Measurements from ENCODE around the gene MBP. TPM values are rescaled to one million over a fixed set of nuclear protein-coding genes. Genes with fewer than 3 reads are reported as not detected.

The MBP gene
- total and polyA plus RNA-seq, 2 of the 4 experiments (the other 2 are of a cell fraction), result 0.72 to 0.90 TPM

DNA sequence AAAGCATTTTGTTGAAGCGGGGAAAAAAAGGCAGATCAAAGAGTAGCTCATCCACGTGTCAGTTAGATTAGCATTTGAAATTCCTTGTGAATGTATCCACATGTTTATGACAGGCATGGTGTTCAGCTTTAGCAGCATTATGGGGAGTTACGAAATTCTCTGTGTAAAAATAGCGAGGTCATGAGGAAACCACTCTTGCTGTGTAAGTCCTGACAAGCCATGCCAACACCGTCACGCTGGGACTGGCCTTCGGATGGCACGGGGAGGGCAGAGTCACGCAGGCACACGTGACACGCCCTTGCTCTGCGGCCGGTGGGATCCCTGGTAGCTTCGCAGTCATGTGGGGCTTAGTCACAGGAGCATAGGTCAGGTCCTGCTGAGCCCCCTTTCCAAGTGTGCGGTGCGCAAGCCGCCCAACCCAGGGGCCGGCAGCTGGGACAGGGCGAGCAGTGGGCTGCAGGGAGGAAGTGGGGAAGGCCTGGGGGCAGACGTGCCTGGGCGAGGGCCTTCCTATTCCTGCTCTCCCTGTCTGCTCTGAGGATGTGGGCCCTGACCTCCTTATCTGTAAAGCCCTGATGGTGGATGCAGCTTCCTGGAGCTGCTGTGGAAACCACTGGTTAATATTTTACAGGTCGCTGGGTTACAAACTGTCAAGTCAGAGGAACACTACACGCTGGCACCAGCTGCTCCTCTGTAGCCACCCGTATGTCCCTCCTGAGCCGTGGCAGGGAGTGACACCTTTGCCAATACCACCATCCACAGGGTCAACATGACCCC, 18.0 kb downstream of the MBP start (continued):
- TF ChIP-seq, protein P1, sequence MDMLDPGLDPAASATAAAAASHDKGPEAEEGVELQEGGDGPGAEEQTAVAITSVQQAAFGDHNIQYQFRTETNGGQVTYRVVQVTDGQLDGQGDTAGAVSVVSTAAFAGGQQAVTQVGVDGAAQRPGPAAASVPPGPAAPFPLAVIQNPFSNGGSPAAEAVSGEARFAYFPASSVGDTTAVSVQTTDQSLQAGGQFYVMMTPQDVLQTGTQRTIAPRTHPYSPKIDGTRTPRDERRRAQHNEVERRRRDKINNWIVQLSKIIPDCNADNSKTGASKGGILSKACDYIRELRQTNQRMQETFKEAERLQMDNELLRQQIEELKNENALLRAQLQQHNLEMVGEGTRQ (IDR thresholded peaks at IDR 0.05; ENCODE audit: low read depth, low read length), result peak; percentile 91

- Histone ChIP-seq H2AK9ac (replicated peaks; ENCODE audit: low read depth, low read length, poor library complexity) (no peak overlapping the region), H3K4ac (ENCODE audit: low read depth, low read length) (no peak overlapping the region; the same call in 1 of the 2 replicates), H3K27me3 (ENCODE audit: control insufficient read depth, insufficient read depth, low read length) (no peaks in the 10 kb centered on the region), H2BK15ac (ENCODE audit: low read depth, low read length) (no peak overlapping the region), H3K9me1 (ENCODE audit: insufficient read depth, low read length) (peaks cover 14% of the 10 kb centered on the region), H2BK5ac (ENCODE audit: low read depth, low read length, poor library complexity, severe bottlenecking) (peak overlapping the region; percentile 3), H3K4me3 (ENCODE audit: insufficient read depth, low read depth, low read length) (no peak overlapping the region), H3K18ac (ENCODE audit: low read depth, low read length) (no peak overlapping the region), H2BK20ac (ENCODE audit: low read depth, low read length) (no peak overlapping the region), H3K4me2 (ENCODE audit: low read depth, low read length) (peak overlapping the region; percentile 3; the same call in 1 of the 2 replicates), H3K23ac (ENCODE audit: low read depth, low read length) (no peak overlapping the region), H2AK5ac (ENCODE audit: low read depth, low read length) (no peak overlapping the region), H3K14ac (replicated peaks; ENCODE audit: low read depth, low read length) (no peak overlapping the region), H4K5ac (ENCODE audit: low read depth, low read length) (no peak overlapping the region), H2AFZ (replicated peaks; ENCODE audit: low read length, poor library complexity) (no peak overlapping the region), H2BK120ac (ENCODE audit: low read depth, low read length) (peak overlapping the region; percentile 30; the same call in 1 of the 2 replicates), H3K9ac (ENCODE audit: low read depth, low read length) (no peak overlapping the region), H3K79me1 (ENCODE audit: low read depth in 1 of 2, low read length in 2 of 2) (peaks cover 0 to 15% of the 10 kb centered on the region in 2 experiments; a peak in 2 of 4 replicates), H3K4me1 (ENCODE audit: control insufficient read depth, insufficient read depth, low read length) (peaks cover 13% of the 10 kb centered on the region), H4K8ac (ENCODE audit: low read depth in 2 of 2, low read length in 2 of 2) (0 out of 4 replicates have a peak overlapping the region, but pooled peaks of 1 of the 2 experiments have one; percentile 9), H3K36me3 (ENCODE audit: control insufficient read depth, insufficient read depth, low read length) (no peaks in the 10 kb centered on the region), H3K27ac (ENCODE audit: insufficient read depth, low read length) (no peak overlapping the region), H4K91ac (ENCODE audit: insufficient read depth, low read depth, low read length) (no peak overlapping the region), H4K20me1 (ENCODE audit: insufficient read depth, low read length) (no peaks in the 10 kb centered on the region), H3K9me3 (ENCODE audit: control insufficient read depth, insufficient read depth, low read length) (no peaks in the 10 kb centered on the region), H3K56ac (ENCODE audit: extremely low read depth, insufficient read depth, low read length) (no peak overlapping the region)
- BruUV-seq (replicated peaks), result no TSS peak
- ATAC-seq (ENCODE audit: low read depth) (no peak; the same call in 1 of the 2 replicates), DNase-seq (no peak)
- ChIA-PET CTCF (interaction anchor here (0.6 to 1.4 kb wide), 4 partner anchors 12 to 97 kb away, joined by 3 to 4 read pairs (median 4); no protein-coding TSS in a partner anchor), POLR2A (ENCODE audit: unreplicated experiment) (no interaction called here)
- in situ Hi-C loops (cut with MboI; ENCODE audit: low sequenced_read_pairs) (loop anchor here (25.0 kb wide), 1 partner anchor 652 kb away; no protein-coding TSS in a partner anchor), dilution Hi-C loops (cut with HindIII; ENCODE audit: low sequenced_read_pairs, unreplicated experiment) (no loop called here), intact Hi-C loops (cut with micrococcal nuclease) (no loop called here)
- TF ChIP-seq BHLHE40 (IDR thresholded peaks at IDR 0.05; ENCODE audit: low read depth, low read length), result no peak
- no peak for TF ChIP-seq FOS (IDR thresholded peaks at IDR 0.05; ENCODE audit: low read depth, low read length)
- no peak for TF ChIP-seq ELK1 (IDR thresholded peaks at IDR 0.05; ENCODE audit: borderline replicate concordance, low read depth, low read length)
- TF ChIP-seq CEBPB (IDR thresholded peaks at IDR 0.05; ENCODE audit: low read depth, low read length), result no peak
- no peak for TF ChIP-seq MAZ (IDR thresholded peaks at IDR 0.05; ENCODE audit: borderline replicate concordance, low read depth, low read length)
- no peak for TF ChIP-seq SMC3 (IDR thresholded peaks at IDR 0.05; ENCODE audit: low read depth, low read length)
- peak; percentile 65 for TF ChIP-seq MAFK (IDR thresholded peaks at IDR 0.05; ENCODE audit: low read depth, low read length)
- no CpG with 5 or more reads among the region's 2 CpGs for WGBS, 2 experiments (ENCODE audit: extremely low coverage in 2 of 2, insufficient read length in 1 of 2)
These were observed 18.5 kb downstream of the MBP start for GRCh38 chr18:77114152-77114414.

Data from IMR-90 (cell line).